Keratinocyte (primary cell): ENCODE measurements around the gene KCNJ9. TPM values are rescaled to one million over a fixed set of nuclear protein-coding genes. Genes with fewer than 3 reads are reported as not detected.

Experiments
- DNase-seq: peaks from one replicate; pipeline ENCODE4 v3.0.0-alpha.2; 2011; ENCODE audit warnings: low read depth, missing footprints, low spot score
- FAIRE-seq: peaks from 2 replicates; lab custom pipeline; 2011; peaks lifted over from hg19 to GRCh38; lab: Jason Lieb, UNC
- H2AFZ ChIP-seq: 2 replicates; pipeline ENCODE4 v1.6.0; 2012; ENCODE audit warnings: low read length, control low read depth, inconsistent platforms; ENCODE audit not compliant: control insufficient read depth
- H3K27ac ChIP-seq: 2 replicates; pipeline ENCODE4 v1.5.1; 2011; ENCODE audit warnings: low read length; ENCODE audit not compliant: control insufficient read depth, insufficient read depth
- H3K27me3 ChIP-seq: 3 replicates; pipeline ENCODE4 v1.6.0; 2011; ENCODE audit warnings: low read length; ENCODE audit not compliant: control insufficient read depth, insufficient read depth; ENCODE audit errors: extremely low read depth
- H3K36me3 ChIP-seq, 2 experiments: 2 replicates in 1 of 2; 3 replicates in 1 of 2; pipeline ENCODE4 v1.5.1; 2011; ENCODE audit warnings: low read length in 2 of 2, mild to moderate bottlenecking in 1 of 2; ENCODE audit not compliant: control insufficient read depth in 2 of 2, insufficient read depth in 2 of 2; ENCODE audit errors: extremely low read depth in 1 of 2
- H3K4me1 ChIP-seq: 3 replicates; pipeline ENCODE4 v1.5.1; 2011; ENCODE audit warnings: low read length; ENCODE audit not compliant: control insufficient read depth, insufficient read depth; ENCODE audit errors: extremely low read depth
- H3K4me2 ChIP-seq: 3 replicates; pipeline ENCODE4 v1.6.0; 2011; ENCODE audit warnings: low read depth, low read length; ENCODE audit not compliant: control insufficient read depth, insufficient read depth; ENCODE audit errors: extremely low read depth
- H3K4me3 ChIP-seq, 3 experiments: fragments of 200-600 bp in 1 of 3; sonication (generic) in 1 of 3; 2 replicates in 2 of 3; 3 replicates in 1 of 3; pipeline ENCODE4 v1.5.1; 2011 to 2016; ENCODE audit warnings: low read length in 3 of 3, mild to moderate bottlenecking in 3 of 3, control low read depth in 2 of 3, inconsistent platforms in 1 of 3, low read depth in 1 of 3, mixed read lengths in 1 of 3, mixed run types in 1 of 3, moderate library complexity in 1 of 3; ENCODE audit not compliant: control insufficient read depth in 2 of 3, insufficient read depth in 2 of 3; ENCODE audit errors: extremely low read depth in 1 of 3
- H3K79me2 ChIP-seq: 2 replicates; pipeline ENCODE4 v1.6.0; 2012; ENCODE audit warnings: low read length; ENCODE audit not compliant: control insufficient read depth, insufficient read depth
- H3K9ac ChIP-seq: 3 replicates; pipeline ENCODE4 v1.6.0; 2011; ENCODE audit warnings: low read length; ENCODE audit not compliant: control insufficient read depth, insufficient read depth; ENCODE audit errors: extremely low read depth
- H3K9me1 ChIP-seq: 3 replicates; pipeline ENCODE4 v1.6.0; 2011; ENCODE audit warnings: low read length; ENCODE audit not compliant: control insufficient read depth, insufficient read depth; ENCODE audit errors: extremely low read depth
- H3K9me3 ChIP-seq: 2 replicates; pipeline ENCODE4 v1.5.1; 2012; ENCODE audit warnings: low read depth, low read length; ENCODE audit not compliant: control insufficient read depth
- H4K20me1 ChIP-seq: 3 replicates; pipeline ENCODE4 v1.6.0; 2011; ENCODE audit warnings: low read length; ENCODE audit not compliant: control insufficient read depth, insufficient read depth; ENCODE audit errors: extremely low read depth
- CTCF ChIP-seq, 3 experiments: IDR thresholded peaks in 1 of 3; conservative IDR thresholded peaks in 1 of 3; optimal IDR thresholded peaks in 1 of 3; 2 replicates in 2 of 3; 3 replicates in 1 of 3; pipeline versions ENCODE3 to v1.5.1; 2011; ENCODE audit warnings: low read length in 3 of 3, mild to moderate bottlenecking in 3 of 3, moderate library complexity in 2 of 3, control low read depth in 1 of 3, inconsistent platforms in 1 of 3; ENCODE audit not compliant: insufficient read depth in 2 of 3; ENCODE audit errors: extremely low read depth in 1 of 3
- EZH2 ChIP-seq: IDR thresholded peaks from one replicate; pipeline ENCODE4 v1.6.1; 2012; ENCODE audit warnings: inconsistent platforms, mild to moderate bottlenecking, low read length, moderate library complexity
- dilution Hi-C: fragments of 300-500 bp; cut with MboI; formaldehyde crosslinking; loops from one replicate; pipeline ENCODE4 v1.7.0; 2020; ENCODE audit warnings: low sequenced_read_pairs; ENCODE audit not compliant: extremely low pct_ligation_motif_present
- polyA plus RNA-seq, 5 experiments: library from polyadenylated mRNA; depleted of rRNA in 3 of 5; stranded (reverse) in 3 of 5; stranded (forward) in 1 of 5; unstranded in 1 of 5; fragments of >200 nt; gene quantifications; 1 replicate in 1 of 5; 2 replicates in 3 of 5; 3 replicates in 1 of 5; pipeline versions ENCODE4 v1.2.1 to v1.2.3, GENCODE V29; 2011 to 2012; ENCODE audit warnings: missing spikeins in 2 of 5, low read depth in 1 of 5, low replicate concordance in 1 of 5

The KCNJ9 gene
- polyA plus RNA-seq, 1 donor (not counting 4 experiments of a cell fraction or from before 2014, with no cell fraction given), result not detected

GRCh38 chr1:160103658-160104408, 22.5 kb downstream of the KCNJ9 start:
- no peak for FAIRE-seq
- Histone ChIP-seq H3K9me3 (no peaks in the 10 kb centered on the region), H2AFZ (no peak overlapping the region), H3K4me3 (no peak overlapping the region), H3K79me2 (no peaks in the 10 kb centered on the region), H3K4me2 (no peak overlapping the region), H3K36me3 (no peaks in the 10 kb centered on the region), H3K9me1 (no peaks in the 10 kb centered on the region), H3K27ac (no peak overlapping the region), H3K9ac (no peak overlapping the region), H3K4me1 (peaks cover 7% of the 10 kb centered on the region), H4K20me1 (no peaks in the 10 kb centered on the region), H3K27me3 (no peaks in the 10 kb centered on the region)
- dilution Hi-C loops, result no loop called here
- TF ChIP-seq EZH2 (no peak), CTCF (optimal IDR thresholded peaks at IDR 0.05 in 1 of 3, IDR thresholded peaks at IDR 0.05 in 1 of 3, conservative IDR thresholded peaks at IDR 0.05 in 1 of 3; ENCODE audit: extremely low read depth in 1 of 3, insufficient read depth in 2 of 3, low read length in 3 of 3) (no peak)
- DNase-seq, result no peak

GRCh38 chr1:160104486-160104885, 23.1 kb downstream of the KCNJ9 start:
- dilution Hi-C loops, result no loop called here
- no peaks in the 10 kb centered on the region for H3K79me2 ChIP-seq
- H3K27me3 ChIP-seq, result no peaks in the 10 kb centered on the region
- H3K4me3 ChIP-seq, result no peak overlapping the region
- no peak overlapping the region for H3K27ac ChIP-seq
- no peaks in the 10 kb centered on the region for H3K9me1 ChIP-seq
- peaks cover 9% of the 10 kb centered on the region for H3K4me1 ChIP-seq
- H3K9me3 ChIP-seq, result no peaks in the 10 kb centered on the region
- H3K4me2 ChIP-seq, result no peak overlapping the region
- FAIRE-seq (no peak), DNase-seq (no peak)
- H3K36me3 ChIP-seq, result no peaks in the 10 kb centered on the region
- no peaks in the 10 kb centered on the region for H4K20me1 ChIP-seq
- H2AFZ ChIP-seq, result no peak overlapping the region
- TF ChIP-seq CTCF (optimal IDR thresholded peaks at IDR 0.05 in 1 of 3, IDR thresholded peaks at IDR 0.05 in 1 of 3, conservative IDR thresholded peaks at IDR 0.05 in 1 of 3; ENCODE audit: extremely low read depth in 1 of 3, insufficient read depth in 2 of 3, low read length in 3 of 3), result no peak
- TF ChIP-seq EZH2, result no peak
- H3K9ac ChIP-seq, result no peak overlapping the region
